Embryonic facial prominence (tissue), 1 donor: Measurements from ENCODE around the gene PSME1.
A peak's percentile ranks its signal among the peaks of the same experiment; 100 is the strongest.

ENCODE experiments used
- DNase-seq: peaks from one replicate; pipeline ENCODE4 v3.0.0-alpha.2; 2016; ENCODE audit errors: extremely low spot score

The PSME1 gene

GRCh38 chr14:24130380-24130716, 5.6 kb upstream of the PSME1 start, which contains the start of gene FITM1:
Gene FITM1 (plus strand): TSS chr14:24130659. CDS start chr14:24131564, 905 bp downstream.
- no peak for DNase-seq

GRCh38 chr14:24130717-24131548, 5.1 kb upstream of the PSME1 start:
- no peak for DNase-seq

- no peak for DNase-seq
These were observed 4.4 kb upstream of the PSME1 start for GRCh38 chr14:24131549-24131966.

- DNase-seq, result no peak
These were observed 3.8 kb upstream of the PSME1 start for GRCh38 chr14:24132061-24132685.

- no peak for DNase-seq
These were observed 3.0 kb upstream of the PSME1 start for GRCh38 chr14:24132976-24133375.

- no peak for DNase-seq
These were observed 2.3 kb upstream of the PSME1 start for GRCh38 chr14:24133735-24134134.

- no peak for DNase-seq
These were observed 485 bp upstream of the PSME1 start for GRCh38 chr14:24135584-24135833.

GRCh38 chr14:24136684-24137528, 912 bp downstream of the PSME1 start:
- no peak for DNase-seq

- no peak for DNase-seq
These were observed 1.8 kb downstream of the PSME1 start for GRCh38 chr14:24137529-24138395.

GRCh38 chr14:24138396-24139271, 2.6 kb downstream of the PSME1 start:
- DNase-seq, result no peak

- DNase-seq, result no peak
These were observed 3.4 kb downstream of the PSME1 start for GRCh38 chr14:24139272-24139934.

- peak; percentile 97 for DNase-seq
These were observed 5.3 kb downstream of the PSME1 start, which contains the start of gene EMC9 for GRCh38 chr14:24141097-24141880. Gene EMC9 (minus strand): TSS chr14:24141591. CDS start chr14:24141304, 287 bp downstream.

- no peak for DNase-seq
These were observed 7.5 kb downstream of the PSME1 start for GRCh38 chr14:24143511-24143910.

- no peak for DNase-seq
These were observed 8.5 kb downstream of the PSME1 start for GRCh38 chr14:24144451-24144850.

- no peak for DNase-seq
These were observed 9.2 kb downstream of the PSME1 start for GRCh38 chr14:24145219-24145618.

- no peak for DNase-seq
These were observed 9.9 kb downstream of the PSME1 start for GRCh38 chr14:24145690-24146452.

GRCh38 chr14:24146453-24146977, 10.5 kb downstream of the PSME1 start, which contains the start of gene PSME2:
Gene PSME2 (minus strand): TSS chr14:24146610. CDS start chr14:24146581, 29 bp downstream.
- peak; percentile 82 for DNase-seq
